Skeletal muscle tissue (tissue), 4 donors: ENCODE data around the gene EIF2B1. TPM values are rescaled to one million over a fixed set of nuclear protein-coding genes. Genes with fewer than 3 reads are reported as not detected.
A peak's percentile ranks its signal among the peaks of the same experiment; 100 is the strongest.
"Not testable (repeated sequence)": the region's sequence is repeated elsewhere in the genome, so short reads cannot be mapped to it uniquely, and the experiment has no call there.

ENCODE experiments used
- H3K27ac ChIP-seq: one replicate; pipeline ENCODE4 v1.7.0; 2013; ENCODE audit warnings: mild to moderate bottlenecking, low read depth, low read length, inconsistent platforms
- H3K27me3 ChIP-seq, 3 donors: one replicate each; pipeline ENCODE4 v1.7.0; 2013; ENCODE audit warnings: low read length in 3 of 3; ENCODE audit not compliant: control insufficient read depth in 3 of 3, insufficient read depth in 3 of 3
- H3K36me3 ChIP-seq, 3 donors: one replicate each; pipeline ENCODE4 v1.7.0; 2013; ENCODE audit warnings: low read length in 3 of 3; ENCODE audit not compliant: control insufficient read depth in 3 of 3, insufficient read depth in 3 of 3
- H3K4me1 ChIP-seq, 3 donors: one replicate each; pipeline ENCODE4 v1.7.0; 2013; ENCODE audit warnings: low read length in 3 of 3, mild to moderate bottlenecking in 3 of 3; ENCODE audit not compliant: control insufficient read depth in 3 of 3, insufficient read depth in 3 of 3
- H3K4me3 ChIP-seq, 3 donors: one replicate each; pipeline ENCODE4 v1.7.0; 2013; ENCODE audit warnings: low read length in 3 of 3
- H3K9ac ChIP-seq, 3 donors: one replicate each; pipeline ENCODE4 v1.7.0; 2013; ENCODE audit warnings: low read length in 3 of 3, mild to moderate bottlenecking in 3 of 3, moderate library complexity in 2 of 3, low read depth in 1 of 3
- H3K9me3 ChIP-seq, 3 donors: one replicate each; pipeline ENCODE4 v1.7.0; 2013; ENCODE audit warnings: low read length in 3 of 3; ENCODE audit not compliant: control insufficient read depth in 3 of 3
- total RNA-seq: library from RNA; depleted of rRNA; stranded (reverse); fragments of >200 nt; gene quantifications from one replicate; pipeline ENCODE4 v1.2.3, GENCODE V29; 2014
- donor health status: Osteomylitis.

The EIF2B1 gene
- total RNA-seq, 1 donor from 2014 or later, result 34.4 TPM

DNA sequence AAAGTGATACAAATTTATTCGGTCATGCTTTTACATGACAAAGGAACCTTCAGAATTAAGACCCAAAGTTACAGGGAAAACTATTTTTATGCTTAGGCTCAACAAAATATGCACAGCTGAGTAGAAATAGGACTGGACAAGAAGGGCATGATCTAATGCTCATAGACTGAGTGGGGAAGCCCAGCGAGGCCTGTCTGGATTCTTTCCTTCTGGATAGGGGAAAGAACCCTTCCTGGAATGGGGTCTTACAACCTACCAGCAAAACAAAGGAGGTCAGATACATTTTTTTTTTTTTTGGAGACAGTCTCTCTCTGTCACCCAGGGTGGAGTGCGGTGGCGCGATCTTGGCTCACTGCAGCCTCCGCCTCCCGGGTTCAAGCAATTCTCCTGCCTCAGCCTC is 33.8 kb downstream of the EIF2B1 start:
- Histone ChIP-seq H3K9me3 (no peaks in the 10 kb centered on the region), H3K4me3 (no peak overlapping the region), H3K27ac (no peak overlapping the region), H3K27me3 (no peaks in the 10 kb centered on the region), H3K4me1 (peaks cover 19 to 29% (median 20%) of the 10 kb centered on the region in 3 donors), H3K9ac (peak overlapping the region in 1 of 3 donors; percentile 33), H3K36me3 (peaks cover 22 to 30% (median 28%) of the 10 kb centered on the region in 3 donors)

GRCh38 chr12:123599310-123599709 is 34.2 kb downstream of the EIF2B1 start:
- no peak overlapping the region for H3K4me3 ChIP-seq
- no peak overlapping the region for H3K27ac ChIP-seq
- H3K4me1 ChIP-seq, result peaks cover 19 to 29% (median 20%) of the 10 kb centered on the region in 3 donors
- H3K9me3 ChIP-seq, result no peaks in the 10 kb centered on the region
- peaks cover 21 to 30% (median 28%) of the 10 kb centered on the region in 3 donors for H3K36me3 ChIP-seq
- no peaks in the 10 kb centered on the region for H3K27me3 ChIP-seq
- peak overlapping the region in 1 of 3 donors; percentile 33 for H3K9ac ChIP-seq

GRCh38 chr12:123598522-123598921 is 35.0 kb downstream of the EIF2B1 start:
- peaks cover 19 to 32% (median 28%) of the 10 kb centered on the region in 3 donors for H3K36me3 ChIP-seq

DNA sequence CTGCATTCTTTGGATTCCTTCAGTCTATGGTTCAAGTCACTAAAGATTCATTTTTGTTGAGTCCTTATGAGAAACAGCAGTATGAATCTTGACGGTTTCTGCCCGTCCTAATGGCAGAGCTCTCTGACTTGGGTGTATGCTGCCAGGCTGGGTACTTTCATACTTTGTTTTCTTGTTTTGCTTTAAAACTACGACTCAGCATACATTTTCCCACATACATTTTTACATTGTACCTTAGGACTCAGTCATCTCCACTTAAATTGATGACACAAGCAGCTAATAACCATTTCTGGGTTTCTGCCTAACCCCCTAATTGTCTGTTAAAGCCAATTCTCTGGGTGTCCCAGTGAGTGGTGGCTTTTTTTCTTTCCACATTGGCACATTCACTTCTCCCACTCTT is 36.4 kb downstream of the EIF2B1 start:
- H3K9me3 ChIP-seq, result no peaks in the 10 kb centered on the region
- H3K27me3 ChIP-seq, result no peaks in the 10 kb centered on the region
- no peak overlapping the region for H3K27ac ChIP-seq
- no peak overlapping the region for H3K9ac ChIP-seq
- H3K4me3 ChIP-seq, result no peak overlapping the region
- H3K36me3 ChIP-seq, result peaks cover 23 to 41% (median 29%) of the 10 kb centered on the region in 3 donors
- peaks cover 7 to 13% (median 9%) of the 10 kb centered on the region in 3 donors for H3K4me1 ChIP-seq

More at GRCh38 chr12:123598522-123598921, 35.0 kb downstream of the EIF2B1 start:
- Histone ChIP-seq H3K4me1 (peaks cover 19 to 27% (median 20%) of the 10 kb centered on the region in 3 donors), H3K4me3 (no peak overlapping the region), H3K9me3 (no peaks in the 10 kb centered on the region), H3K27ac (no peak overlapping the region), H3K9ac (no peak overlapping the region), H3K27me3 (no peaks in the 10 kb centered on the region)

DNA sequence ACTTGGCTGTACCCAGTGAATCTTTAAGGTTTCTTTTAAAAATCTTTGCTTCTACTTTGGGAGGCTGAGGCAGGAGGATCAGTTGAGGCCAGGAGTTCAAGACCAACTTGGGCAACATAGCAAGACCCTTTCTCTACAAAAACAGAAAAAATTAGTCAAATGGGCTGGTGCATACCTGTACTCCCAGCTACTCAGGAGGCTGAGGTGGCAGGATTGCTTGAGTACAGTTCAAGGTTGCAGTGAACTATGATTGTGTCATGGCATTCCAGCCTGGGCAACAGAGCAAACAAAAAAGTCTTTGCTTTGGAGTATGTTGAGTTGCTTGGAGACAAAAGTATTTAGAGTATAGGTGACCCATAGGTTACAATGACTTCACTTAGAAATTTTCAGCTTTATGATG is 37.8 kb downstream of the EIF2B1 start:
- Histone ChIP-seq H3K9ac (peak overlapping the region in 1 of 3 donors; percentile 21), H3K36me3 (peaks cover 28 to 52% (median 38%) of the 10 kb centered on the region in 3 donors), H3K9me3 (no peaks in the 10 kb centered on the region)

GRCh38 chr12:123591702-123592481 is 41.6 kb downstream of the EIF2B1 start:
- H3K27me3 ChIP-seq, result no peaks in the 10 kb centered on the region
- H3K36me3 ChIP-seq, result peaks cover 26 to 60% (median 51%) of the 10 kb centered on the region in 3 donors
- peaks cover 6 to 10% (median 9%) of the 10 kb centered on the region in 3 donors for H3K4me1 ChIP-seq
- no peak overlapping the region for H3K9ac ChIP-seq
- no peak overlapping the region for H3K27ac ChIP-seq
- H3K9me3 ChIP-seq, result no peaks in the 10 kb centered on the region
- H3K4me3 ChIP-seq, result no peak overlapping the region

More for the DNA sequence above, 37.8 kb downstream of the EIF2B1 start:
- Histone ChIP-seq H3K4me1 (peaks cover under 1% of the 10 kb centered on the region in 3 donors), H3K27ac (no peak overlapping the region), H3K27me3 (no peaks in the 10 kb centered on the region), H3K4me3 (no peak overlapping the region)

DNA sequence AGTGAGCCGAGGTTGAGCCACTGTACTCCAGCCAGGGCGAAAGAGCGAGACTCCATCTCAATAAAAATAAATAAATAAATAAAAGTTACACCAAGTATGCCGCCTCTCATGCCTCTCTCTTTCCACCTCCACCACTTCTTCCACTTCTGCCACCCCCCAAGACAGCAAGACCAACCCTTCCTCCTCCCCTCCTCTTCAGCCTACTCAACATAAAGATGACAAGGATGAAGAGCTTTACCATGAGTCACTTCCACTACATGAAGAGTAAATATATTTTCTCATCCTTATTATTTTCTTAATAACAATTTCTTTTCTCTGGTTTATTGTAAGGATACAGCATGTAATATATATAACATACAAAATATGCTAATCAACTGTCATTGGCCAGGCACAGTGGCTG is 52.7 kb downstream of the EIF2B1 start:
- Histone ChIP-seq H3K27ac (no peak overlapping the region), H3K4me3 (no peak overlapping the region), H3K27me3 (no peaks in the 10 kb centered on the region), H3K36me3 (peaks cover 0 to 4% (median 4%) of the 10 kb centered on the region in 3 donors), H3K9me3 (no peaks in the 10 kb centered on the region), H3K9ac (no peak overlapping the region), H3K4me1 (peaks cover 15 to 26% (median 20%) of the 10 kb centered on the region in 3 donors)

DNA sequence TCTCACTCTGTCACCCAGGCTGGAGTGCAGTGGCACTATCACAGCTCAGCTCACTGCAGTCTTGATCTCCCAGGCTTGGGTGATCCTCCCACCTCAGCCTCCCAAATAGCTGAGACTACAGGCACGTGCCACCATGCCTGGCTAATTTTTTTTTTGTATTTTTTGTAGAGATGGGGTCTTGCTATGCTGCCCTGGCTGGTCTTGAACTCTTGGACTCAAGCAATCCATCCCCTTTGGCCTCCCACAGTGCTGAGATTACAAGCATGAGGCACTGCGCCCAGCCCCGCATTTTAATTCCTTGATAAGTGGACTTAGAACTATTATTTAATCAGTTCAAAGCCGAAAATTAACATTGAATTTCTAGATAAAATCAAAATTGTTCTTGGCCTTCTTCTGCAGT is 54.7 kb downstream of the EIF2B1 start:
- H3K27ac ChIP-seq, H3K9ac ChIP-seq, H3K9me3 ChIP-seq, H3K36me3 ChIP-seq, H3K4me3 ChIP-seq, H3K27me3 ChIP-seq: not testable (repeated sequence)
- H3K4me1 ChIP-seq, result peaks cover 8 to 17% (median 12%) of the 10 kb centered on the region in 3 donors

GRCh38 chr12:123578243-123578642 is 55.2 kb downstream of the EIF2B1 start:
- H3K36me3 ChIP-seq, result peaks cover 0 to 4% (median 4%) of the 10 kb centered on the region in 3 donors
- no peaks in the 10 kb centered on the region for H3K9me3 ChIP-seq
- no peak overlapping the region for H3K9ac ChIP-seq
- no peak overlapping the region for H3K27ac ChIP-seq
- no peak overlapping the region for H3K4me3 ChIP-seq
- peaks cover 6 to 15% (median 11%) of the 10 kb centered on the region in 3 donors for H3K4me1 ChIP-seq
- H3K27me3 ChIP-seq, result no peaks in the 10 kb centered on the region

DNA sequence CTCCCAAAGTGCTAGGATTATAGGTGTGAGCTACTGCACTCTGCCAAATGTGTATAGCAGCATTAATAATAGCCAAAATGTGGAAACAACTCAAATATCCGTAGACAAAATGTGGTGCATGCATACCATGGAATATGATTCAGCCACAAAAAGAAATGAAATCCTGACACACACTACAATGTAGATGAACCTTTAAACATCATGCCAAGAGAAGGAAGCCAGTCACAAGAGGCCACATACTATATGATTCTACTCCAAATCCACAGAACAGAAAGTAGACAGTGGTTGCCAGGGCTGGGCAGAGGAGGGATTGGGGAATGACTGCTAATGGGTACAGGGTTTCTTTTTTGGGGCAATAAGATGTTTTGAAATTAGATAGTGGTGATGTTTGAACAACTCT is 56.9 kb downstream of the EIF2B1 start:
- H3K9me3 ChIP-seq, result no peaks in the 10 kb centered on the region

More for the DNA sequence above, 56.9 kb downstream of the EIF2B1 start:
- Histone ChIP-seq H3K27me3 (no peaks in the 10 kb centered on the region), H3K4me3 (no peak overlapping the region), H3K9ac (no peak overlapping the region), H3K4me1 (peaks cover 0 to 4% (median 0%) of the 10 kb centered on the region in 3 donors), H3K36me3 (peaks cover 0 to 4% (median 4%) of the 10 kb centered on the region in 3 donors), H3K27ac (no peak overlapping the region)
